Caco-2 (cell line): Measurements from ENCODE around the gene SRPK3. TPM values are rescaled to one million over a fixed set of nuclear protein-coding genes. Genes with fewer than 3 reads are reported as not detected.
A peak's percentile ranks its signal among the peaks of the same experiment; 100 is the strongest.

Experiments
- BruUV-seq: library from RNA; stranded (reverse); fragments of 400-500 nt; replicated peaks from 2 replicates; lab custom pipeline; 2021; lab: Mats Ljungman, UMichigan
- CTCF ChIA-PET: fragments of 300-600 bp; sonication (Branson Sonifier 250); formaldehyde crosslinking; loops from one replicate; lab custom pipeline; 2022; ENCODE audit warnings: antibody characterized with exemption; lab: Charles Lee
- POLR2A ChIA-PET: fragments of 300-600 bp; sonication (Branson Sonifier 250); formaldehyde crosslinking; loops from one replicate; lab custom pipeline; 2022; ENCODE audit warnings: antibody characterized with exemption; lab: Charles Lee
- DNase-seq, 2 experiments: peaks; one replicate each; pipeline versions ENCODE4 v3.0.0 to v3.0.0-alpha.2; 2020 to 2022
- H3K27me3 ChIP-seq: replicated peaks from 2 replicates; pipeline ENCODE4 v1.6.0; 2011; ENCODE audit warnings: low read length; ENCODE audit not compliant: control insufficient read depth, insufficient read depth
- H3K36me3 ChIP-seq: 2 replicates; pipeline ENCODE4 v1.5.1; 2011; ENCODE audit warnings: low read length; ENCODE audit not compliant: control insufficient read depth, insufficient read depth
- H3K4me1 ChIP-seq: fragments of 250-450 bp; sonication (Bioruptor Pico); 2 replicates; pipeline ENCODE4 v1.5.1; 2020; ENCODE audit warnings: mild to moderate bottlenecking
- H3K4me3 ChIP-seq: 2 replicates; pipeline ENCODE4 v1.5.1; 2011; ENCODE audit warnings: low read depth, mild to moderate bottlenecking, control low read depth, low read length
- H3K9me3 ChIP-seq: fragments of 250-450 bp; sonication (Bioruptor Pico); 2 replicates; pipeline ENCODE4 v1.5.1; 2020; ENCODE audit warnings: mild to moderate bottlenecking, moderate library complexity
- H3K27ac Mint-ChIP-seq: one replicate; pipeline ENCODE4 v1.8.0; 2022; ENCODE audit warnings: mixed read lengths; ENCODE audit not compliant: unreplicated experiment
- H3K27me3 Mint-ChIP-seq: one replicate; pipeline ENCODE4 v1.8.0; 2022; ENCODE audit warnings: mixed read lengths; ENCODE audit not compliant: insufficient read depth, unreplicated experiment
- H3K36me3 Mint-ChIP-seq: one replicate; pipeline ENCODE4 v1.8.0; 2022; ENCODE audit warnings: mild to moderate bottlenecking, mixed read lengths; ENCODE audit not compliant: insufficient read depth, unreplicated experiment
- H3K4me1 Mint-ChIP-seq: one replicate; pipeline ENCODE4 v1.8.0; 2022; ENCODE audit warnings: low read depth, mixed read lengths; ENCODE audit not compliant: unreplicated experiment
- H3K4me3 Mint-ChIP-seq: one replicate; pipeline ENCODE4 v1.8.0; 2022; ENCODE audit warnings: mild to moderate bottlenecking, moderate library complexity, mixed read lengths; ENCODE audit not compliant: unreplicated experiment
- H3K9me3 Mint-ChIP-seq: one replicate; pipeline ENCODE4 v1.8.0; 2022; ENCODE audit warnings: mixed read lengths; ENCODE audit not compliant: unreplicated experiment
- CTCF ChIP-seq, 2 experiments: fragments of 200-600 bp in 1 of 2; IDR thresholded peaks; 1 replicate in 1 of 2; 2 replicates in 1 of 2; pipeline versions ENCODE4 v1.5.1 to v1.8.0; 2011 to 2022; ENCODE audit warnings: antibody characterized with exemption in 1 of 2, control low read depth in 1 of 2, inconsistent platforms in 1 of 2, low read depth in 1 of 2, low read length in 1 of 2, mild to moderate bottlenecking in 1 of 2, moderate library complexity in 1 of 2; ENCODE audit not compliant: insufficient read depth in 1 of 2, severe bottlenecking in 1 of 2, unreplicated experiment in 1 of 2
- intact Hi-C: fragments of 100-400 bp; cut with micrococcal nuclease; formaldehyde crosslinking; loops from one replicate; pipeline ENCODE4 v1.10.0; 2022; ENCODE audit not compliant: unreplicated experiment
- total RNA-seq: library from RNA; stranded (reverse); gene quantifications from 2 replicates; pipeline ENCODE4 v1.2.3, GENCODE V29; 2022

The SRPK3 gene
- total RNA-seq, 1 experiment from 2014 or later, result not detected

- Histone ChIP-seq H3K27me3 (no peaks in the 10 kb centered on the region), H3K4me3 (no peak overlapping the region), H3K4me1 (no peaks in the 10 kb centered on the region), H3K36me3 (no peaks in the 10 kb centered on the region), H3K9me3 (no peaks in the 10 kb centered on the region)
- TF ChIP-seq CTCF (IDR thresholded peaks at IDR 0.05; ENCODE audit: insufficient read depth in 1 of 2, low read depth in 1 of 2, low read length in 1 of 2, severe bottlenecking in 1 of 2, unreplicated experiment in 1 of 2), result no peak
- intact Hi-C loops, result no loop called here
- Mint-ChIP-seq H3K27me3 (no peaks in the 10 kb centered on the region), H3K4me3 (no peak overlapping the region), H3K4me1 (no peaks in the 10 kb centered on the region), H3K9me3 (no peaks in the 10 kb centered on the region), H3K27ac (no peak overlapping the region), H3K36me3 (no peaks in the 10 kb centered on the region)
- no TSS peak for BruUV-seq
- ChIA-PET POLR2A (no interaction called here), CTCF (no interaction called here)
- peak in 1 of 2 experiments; percentile 20 for DNase-seq
Observed at GRCh38 chrX:153769158-153769864, 11.5 kb upstream of the SRPK3 start.

GRCh38 chrX:153769865-153770600, 10.8 kb upstream of the SRPK3 start:
- no peak overlapping the region for H3K4me3 Mint-ChIP-seq
- no peaks in the 10 kb centered on the region for H3K36me3 ChIP-seq

More at GRCh38 chrX:153769865-153770600, 10.8 kb upstream of the SRPK3 start:
- Histone ChIP-seq H3K9me3 (no peaks in the 10 kb centered on the region), H3K27me3 (no peaks in the 10 kb centered on the region), H3K4me1 (no peaks in the 10 kb centered on the region), H3K4me3 (no peak overlapping the region)
- ChIA-PET POLR2A (no interaction called here), CTCF (no interaction called here)
- Mint-ChIP-seq H3K4me1 (no peaks in the 10 kb centered on the region), H3K36me3 (no peaks in the 10 kb centered on the region), H3K27ac (no peak overlapping the region), H3K27me3 (no peaks in the 10 kb centered on the region), H3K9me3 (no peaks in the 10 kb centered on the region)
- no peak for DNase-seq
- TF ChIP-seq CTCF (IDR thresholded peaks at IDR 0.05; ENCODE audit: insufficient read depth in 1 of 2, low read depth in 1 of 2, low read length in 1 of 2, severe bottlenecking in 1 of 2, unreplicated experiment in 1 of 2), result no peak
- BruUV-seq, result no TSS peak
- intact Hi-C loops, result no loop called here
